Lung (tissue), 16 donors: ENCODE data around the gene SPACA4. TPM values are rescaled to one million over a fixed set of nuclear protein-coding genes. Genes with fewer than 3 reads are reported as not detected.
A peak's percentile ranks its signal among the peaks of the same experiment; 100 is the strongest.

Source experiments
- ATAC-seq: fragments of 200-7000 bp; cut with Tn5 transposase; one replicate; pipeline ENCODE4 v1.9.1; 2020; ENCODE audit warnings: moderate number of reproducible peaks; ENCODE audit not compliant: insufficient read depth, low FRiP score
- DNase-seq, 3 donors: peaks; one replicate each; pipeline ENCODE4 v3.0.0-alpha.2; 2013 to 2017
- H3K27ac ChIP-seq, 2 donors: one replicate each; pipeline ENCODE4 v1.5.1; 2013; ENCODE audit warnings: mild to moderate bottlenecking in 2 of 2, moderate library complexity in 2 of 2, control low read depth in 1 of 2, inconsistent platforms in 1 of 2, low read depth in 1 of 2, low read length in 1 of 2
- H3K27me3 ChIP-seq, 3 donors: one replicate each; pipeline ENCODE4 v1.5.1; 2013; ENCODE audit warnings: low read length in 2 of 3; ENCODE audit not compliant: control insufficient read depth in 3 of 3, insufficient read depth in 3 of 3
- H3K36me3 ChIP-seq, 4 donors: one replicate each; pipeline ENCODE4 v1.5.1; 2013; ENCODE audit warnings: low read length in 4 of 4, mild to moderate bottlenecking in 1 of 4, moderate library complexity in 1 of 4; ENCODE audit not compliant: control insufficient read depth in 4 of 4, insufficient read depth in 4 of 4
- H3K4me1 ChIP-seq, 5 donors: one replicate each; pipeline ENCODE4 v1.5.1; 2013; ENCODE audit warnings: low read length in 5 of 5, mild to moderate bottlenecking in 2 of 5, moderate library complexity in 1 of 5; ENCODE audit not compliant: control insufficient read depth in 5 of 5, insufficient read depth in 5 of 5
- H3K4me3 ChIP-seq: one replicate; pipeline ENCODE4 v1.5.1; 2013; ENCODE audit warnings: mild to moderate bottlenecking, control low read depth, moderate library complexity
- H3K9ac ChIP-seq, 2 donors: one replicate each; pipeline ENCODE4 v1.5.1; 2013; ENCODE audit warnings: low read length in 2 of 2, control low read depth in 1 of 2; ENCODE audit not compliant: insufficient read depth in 1 of 2
- H3K9me3 ChIP-seq, 4 donors: one replicate each; pipeline ENCODE4 v1.5.1; 2013; ENCODE audit warnings: low read length in 3 of 4, mild to moderate bottlenecking in 1 of 4, moderate library complexity in 1 of 4; ENCODE audit not compliant: control insufficient read depth in 4 of 4, insufficient read depth in 3 of 4
- WGBS, 2 donors: extraction: QIAGEN DNeasy Blood & Tissue Kit; methylation state at CpG; one replicate each; pipeline ENCODE4 v1.1.7; 2013; 5-methylcytosine and 5-hydroxymethylcytosine counted together
- long read RNA-seq, 5 donors: transcript quantifications; one replicate each; lab custom pipeline, GENCODE V29; 2026
- polyA plus RNA-seq, 2 donors: library from polyadenylated mRNA; stranded (reverse); fragments of 200-250 nt; gene quantifications; one replicate each; pipeline ENCODE4 v1.2.1, GENCODE V29; 2013
- total RNA-seq, 2 donors: library from RNA; depleted of rRNA in 1 of 2; stranded (reverse); fragments of >200 nt in 1 of 2; gene quantifications; one replicate each; pipeline ENCODE4 v1.2.1, GENCODE V29; 2014 to 2021
- TF ChIP-seq, protein P1 (sequence below): IDR thresholded peaks from 2 replicates; pipeline ENCODE4 v1.5.1; 2012; ENCODE audit warnings: mild to moderate bottlenecking; ENCODE audit errors: control extremely low read depth, extremely low read depth
- donor health status: control.
- donor health status: control.
- donor health status: Bipolar disorder and iron deficiency.
- donor health status: healthy.
- donor health status: DM: yes; HTN: yes; CAD: no.

The SPACA4 gene, protein sequence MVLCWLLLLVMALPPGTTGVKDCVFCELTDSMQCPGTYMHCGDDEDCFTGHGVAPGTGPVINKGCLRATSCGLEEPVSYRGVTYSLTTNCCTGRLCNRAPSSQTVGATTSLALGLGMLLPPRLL
- total RNA-seq (not detected), polyA plus RNA-seq (under 1 TPM; 0.03 to 0.16 TPM)
- long read RNA-seq, donor 1, partial matches to known transcripts = 6 of 6 reads
- long read RNA-seq, donor 1, other reads (novel, unspliced or antisense) = 0 of 6 reads
- long read RNA-seq, donor 2, partial matches to known transcripts = 664 of 1,882 reads
- long read RNA-seq, donor 2, other reads (novel, unspliced or antisense) = 1,218 of 1,882 reads
- long read RNA-seq, donor 3 = 0 reads
- long read RNA-seq, donor 4 = 0 reads
- long read RNA-seq, donor 5 = 0 reads

DNA sequence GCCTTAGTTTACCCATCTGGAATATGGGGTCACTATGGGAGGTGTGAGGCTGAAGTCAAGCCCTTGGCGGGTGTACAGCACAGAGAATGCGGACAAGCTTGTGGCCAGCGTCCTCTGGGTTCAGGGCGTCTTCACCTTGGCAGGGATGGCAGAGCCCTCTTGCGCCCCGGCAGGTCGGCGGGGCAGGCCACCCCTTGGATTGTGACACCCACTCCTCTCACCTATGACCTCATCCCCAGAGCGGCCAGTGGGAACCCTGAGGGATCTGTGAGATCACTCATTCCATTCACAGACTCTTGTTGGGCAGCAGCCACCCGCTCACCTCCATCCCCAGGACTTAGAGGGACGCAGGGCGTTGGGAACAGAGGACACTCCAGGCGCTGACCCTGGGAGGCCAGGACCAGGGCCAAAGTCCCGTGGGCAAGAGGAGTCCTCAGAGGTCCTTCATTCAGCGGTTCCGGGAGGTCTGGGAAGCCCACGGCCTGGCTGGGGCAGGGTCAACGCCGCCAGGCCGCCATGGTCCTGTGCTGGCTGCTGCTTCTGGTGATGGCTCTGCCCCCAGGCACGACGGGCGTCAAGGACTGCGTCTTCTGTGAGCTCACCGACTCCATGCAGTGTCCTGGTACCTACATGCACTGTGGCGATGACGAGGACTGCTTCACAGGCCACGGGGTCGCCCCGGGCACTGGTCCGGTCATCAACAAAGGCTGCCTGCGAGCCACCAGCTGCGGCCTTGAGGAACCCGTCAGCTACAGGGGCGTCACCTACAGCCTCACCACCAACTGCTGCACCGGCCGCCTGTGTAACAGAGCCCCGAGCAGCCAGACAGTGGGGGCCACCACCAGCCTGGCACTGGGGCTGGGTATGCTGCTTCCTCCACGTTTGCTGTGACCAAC is at the start of gene SPACA4:
Gene SPACA4 (plus strand): TSS at position 280 of the 896 bp plus-strand sequence. CDS start 237 bp downstream, at position 517.
- Histone ChIP-seq H3K27me3 (no peaks in the 10 kb centered on the region), H3K9me3 (no peaks in the 10 kb centered on the region), H3K9ac (no peak within 1 kb of the TSS), H3K4me3 (no peak within 1 kb of the TSS), H3K4me1 (no peaks in the 10 kb centered on the region), H3K27ac (no peak within 1 kb of the TSS), H3K36me3 (no peaks in the 10 kb centered on the region)
- 92% methylated on average over 39 of the region's 39 CpGs for WGBS, 2 donors
- no peak for DNase-seq
- TF ChIP-seq, protein P1, sequence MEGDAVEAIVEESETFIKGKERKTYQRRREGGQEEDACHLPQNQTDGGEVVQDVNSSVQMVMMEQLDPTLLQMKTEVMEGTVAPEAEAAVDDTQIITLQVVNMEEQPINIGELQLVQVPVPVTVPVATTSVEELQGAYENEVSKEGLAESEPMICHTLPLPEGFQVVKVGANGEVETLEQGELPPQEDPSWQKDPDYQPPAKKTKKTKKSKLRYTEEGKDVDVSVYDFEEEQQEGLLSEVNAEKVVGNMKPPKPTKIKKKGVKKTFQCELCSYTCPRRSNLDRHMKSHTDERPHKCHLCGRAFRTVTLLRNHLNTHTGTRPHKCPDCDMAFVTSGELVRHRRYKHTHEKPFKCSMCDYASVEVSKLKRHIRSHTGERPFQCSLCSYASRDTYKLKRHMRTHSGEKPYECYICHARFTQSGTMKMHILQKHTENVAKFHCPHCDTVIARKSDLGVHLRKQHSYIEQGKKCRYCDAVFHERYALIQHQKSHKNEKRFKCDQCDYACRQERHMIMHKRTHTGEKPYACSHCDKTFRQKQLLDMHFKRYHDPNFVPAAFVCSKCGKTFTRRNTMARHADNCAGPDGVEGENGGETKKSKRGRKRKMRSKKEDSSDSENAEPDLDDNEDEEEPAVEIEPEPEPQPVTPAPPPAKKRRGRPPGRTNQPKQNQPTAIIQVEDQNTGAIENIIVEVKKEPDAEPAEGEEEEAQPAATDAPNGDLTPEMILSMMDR = no peak
- ATAC-seq = no peak

DNA sequence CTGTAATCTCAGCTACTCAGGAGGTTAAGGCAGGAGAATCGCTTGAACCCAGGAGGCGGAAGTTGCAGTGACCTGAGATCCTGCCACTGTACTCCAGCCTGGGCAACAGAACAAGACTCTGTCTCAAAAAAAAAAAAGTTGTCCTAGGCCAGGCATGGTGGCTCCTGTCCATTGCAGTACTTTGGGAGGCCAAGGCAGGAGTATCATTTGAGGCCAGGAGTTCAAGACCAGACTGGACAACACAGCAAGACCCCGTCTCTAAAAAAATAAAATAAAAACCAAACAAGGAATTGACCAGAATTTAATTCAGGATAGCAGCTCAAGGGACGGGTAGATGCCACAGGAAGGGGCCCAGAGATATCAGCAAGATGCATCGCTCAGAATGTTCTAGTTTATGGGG is 49.7 kb upstream of the SPACA4 start:
- H3K36me3 ChIP-seq = no peaks in the 10 kb centered on the region
- no peak overlapping the region for H3K4me3 ChIP-seq
- ATAC-seq (no peak), DNase-seq (no peak)
- H3K4me1 ChIP-seq = peaks cover 0 to 6% (median 2%) of the 10 kb centered on the region in 5 donors
- 93 to 95% methylated on average over 5 of the region's 5 CpGs for WGBS, 2 donors
- H3K9ac ChIP-seq = no peak overlapping the region
- H3K27me3 ChIP-seq = peaks cover 0 to 4% (median 0%) of the 10 kb centered on the region in 3 donors
- TF ChIP-seq, protein P1 = no peak
- H3K9me3 ChIP-seq = peaks cover 0 to 8% (median 0%) of the 10 kb centered on the region in 4 donors
- H3K27ac ChIP-seq = no peak overlapping the region

DNA sequence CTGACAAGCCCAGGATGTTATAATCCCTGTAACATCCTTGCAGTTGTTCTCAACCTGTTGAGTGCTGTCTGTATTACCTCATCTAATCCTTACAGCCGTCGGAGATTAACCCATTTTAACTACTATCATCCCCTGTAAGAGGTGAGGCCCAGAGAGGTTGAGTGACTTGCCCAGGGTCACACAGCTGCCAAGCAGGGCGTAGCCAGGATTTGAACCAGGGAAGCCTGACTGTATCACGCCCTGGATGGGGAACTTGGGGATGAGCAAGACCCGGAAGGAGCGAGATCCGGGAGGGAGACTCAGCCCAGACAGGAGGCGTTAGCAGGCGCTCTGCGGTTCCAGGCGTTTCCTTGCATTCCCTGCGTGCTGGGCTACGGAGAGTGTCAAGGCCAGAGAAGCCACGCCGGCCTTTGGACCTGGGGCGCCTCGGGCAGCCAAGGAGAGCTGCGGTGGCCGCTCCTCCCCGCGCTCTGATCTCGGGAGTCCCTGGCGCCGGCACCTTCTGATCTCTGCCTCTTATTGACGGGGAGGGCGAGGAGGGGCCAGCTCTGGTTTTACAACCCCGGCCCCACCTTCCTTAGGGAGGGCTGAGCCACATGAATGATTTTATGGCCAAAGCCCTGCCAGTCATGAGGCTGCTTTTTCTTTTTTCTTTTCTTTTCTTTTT is 48.4 kb upstream of the SPACA4 start:
- peaks cover 0 to 8% (median 0%) of the 10 kb centered on the region in 4 donors for H3K9me3 ChIP-seq
- peak in 1 of 3 donors; percentile 45 for DNase-seq

More for the DNA sequence above, 48.4 kb upstream of the SPACA4 start:
- peak overlapping the region in 1 of 2 donors; percentile 68 for H3K27ac ChIP-seq
- ATAC-seq = no peak
- H3K9ac ChIP-seq = no peak overlapping the region
- H3K4me1 ChIP-seq = peaks cover 0 to 6% (median 2%) of the 10 kb centered on the region in 5 donors
- TF ChIP-seq, protein P1 = no peak
- no peaks in the 10 kb centered on the region for H3K36me3 ChIP-seq
- H3K27me3 ChIP-seq = peaks cover 0 to 4% (median 0%) of the 10 kb centered on the region in 3 donors
- no peak overlapping the region for H3K4me3 ChIP-seq
- 11% methylated on average over 26 to 27 of the region's 27 CpGs for WGBS, 2 donors
